Lung (tissue), 16 donors: Measurements from ENCODE around the gene B3GNT7. TPM values are rescaled to one million over a fixed set of nuclear protein-coding genes. Genes with fewer than 3 reads are reported as not detected.
A peak's percentile ranks its signal among the peaks of the same experiment; 100 is the strongest.

Source experiments
- ATAC-seq: fragments of 200-7000 bp; cut with Tn5 transposase; one replicate; pipeline ENCODE4 v1.9.1; 2020; ENCODE audit warnings: moderate number of reproducible peaks; ENCODE audit not compliant: insufficient read depth, low FRiP score
- DNase-seq, 3 donors: peaks; one replicate each; pipeline ENCODE4 v3.0.0-alpha.2; 2013 to 2017
- H3K27ac ChIP-seq, 2 donors: one replicate each; pipeline ENCODE4 v1.5.1; 2013; ENCODE audit warnings: mild to moderate bottlenecking in 2 of 2, moderate library complexity in 2 of 2, control low read depth in 1 of 2, inconsistent platforms in 1 of 2, low read depth in 1 of 2, low read length in 1 of 2
- H3K27me3 ChIP-seq, 3 donors: one replicate each; pipeline ENCODE4 v1.5.1; 2013; ENCODE audit warnings: low read length in 2 of 3; ENCODE audit not compliant: control insufficient read depth in 3 of 3, insufficient read depth in 3 of 3
- H3K36me3 ChIP-seq, 4 donors: one replicate each; pipeline ENCODE4 v1.5.1; 2013; ENCODE audit warnings: low read length in 4 of 4, mild to moderate bottlenecking in 1 of 4, moderate library complexity in 1 of 4; ENCODE audit not compliant: control insufficient read depth in 4 of 4, insufficient read depth in 4 of 4
- H3K4me1 ChIP-seq, 5 donors: one replicate each; pipeline ENCODE4 v1.5.1; 2013; ENCODE audit warnings: low read length in 5 of 5, mild to moderate bottlenecking in 2 of 5, moderate library complexity in 1 of 5; ENCODE audit not compliant: control insufficient read depth in 5 of 5, insufficient read depth in 5 of 5
- H3K4me3 ChIP-seq: one replicate; pipeline ENCODE4 v1.5.1; 2013; ENCODE audit warnings: mild to moderate bottlenecking, control low read depth, moderate library complexity
- H3K9ac ChIP-seq, 2 donors: one replicate each; pipeline ENCODE4 v1.5.1; 2013; ENCODE audit warnings: low read length in 2 of 2, control low read depth in 1 of 2; ENCODE audit not compliant: insufficient read depth in 1 of 2
- H3K9me3 ChIP-seq, 4 donors: one replicate each; pipeline ENCODE4 v1.5.1; 2013; ENCODE audit warnings: low read length in 3 of 4, mild to moderate bottlenecking in 1 of 4, moderate library complexity in 1 of 4; ENCODE audit not compliant: control insufficient read depth in 4 of 4, insufficient read depth in 3 of 4
- WGBS, 2 donors: extraction: QIAGEN DNeasy Blood & Tissue Kit; methylation state at CpG; one replicate each; pipeline ENCODE4 v1.1.7; 2013; 5-methylcytosine and 5-hydroxymethylcytosine counted together
- long read RNA-seq, 5 donors: transcript quantifications; one replicate each; lab custom pipeline, GENCODE V29; 2026
- polyA plus RNA-seq, 2 donors: library from polyadenylated mRNA; stranded (reverse); fragments of 200-250 nt; gene quantifications; one replicate each; pipeline ENCODE4 v1.2.1, GENCODE V29; 2013
- total RNA-seq, 2 donors: library from RNA; depleted of rRNA in 1 of 2; stranded (reverse); fragments of >200 nt in 1 of 2; gene quantifications; one replicate each; pipeline ENCODE4 v1.2.1, GENCODE V29; 2014 to 2021
- TF ChIP-seq, protein P1 (sequence below): IDR thresholded peaks from 2 replicates; pipeline ENCODE4 v1.5.1; 2012; ENCODE audit warnings: mild to moderate bottlenecking; ENCODE audit errors: control extremely low read depth, extremely low read depth
- donor health status: control.
- donor health status: control.
- donor health status: Bipolar disorder and iron deficiency.
- donor health status: healthy.
- donor health status: DM: yes; HTN: yes; CAD: no.

B3GNT7 gene
- 10 to 100 TPM; 32.9 to 73.7 TPM for total RNA-seq
- 10 to 100 TPM; 18.9 to 22.2 TPM for polyA plus RNA-seq
- long read RNA-seq, donor 1, partial matches to known transcripts = 0 of 4 reads
- long read RNA-seq, donor 1, other reads (novel, unspliced or antisense) = 0 of 4 reads
- long read RNA-seq, donor 2, partial matches to known transcripts = 0 of 1 reads
- long read RNA-seq, donor 2, other reads (novel, unspliced or antisense) = 0 of 1 reads
- long read RNA-seq, donor 3, partial matches to known transcripts = 0 of 1 reads
- long read RNA-seq, donor 3, other reads (novel, unspliced or antisense) = 0 of 1 reads
- long read RNA-seq, donor 4, partial matches to known transcripts = 0 of 1 reads
- long read RNA-seq, donor 4, other reads (novel, unspliced or antisense) = 0 of 1 reads
- long read RNA-seq, donor 5, partial matches to known transcripts = 0 of 3 reads
- long read RNA-seq, donor 5, other reads (novel, unspliced or antisense) = 0 of 3 reads

GRCh38 chr2:231395188-231396057 is at the start of gene B3GNT7:
Gene B3GNT7, plus strand, starts transcription at chr2:231395710. Its CDS starts 94 bp downstream, at chr2:231395804.
- H3K9ac ChIP-seq = no peak within 1 kb of the TSS
- H3K36me3 ChIP-seq = peaks cover 0 to 13% (median 0%) of the 10 kb centered on the region in 4 donors
- 5% methylated on average over 50 to 95 of the region's 95 CpGs for WGBS, 2 donors
- H3K4me1 ChIP-seq = peaks cover 0 to 24% (median 19%) of the 10 kb centered on the region in 5 donors
- peak within 1 kb of the TSS; percentile 51 for H3K4me3 ChIP-seq
- DNase-seq = peak in 1 of 3 donors; percentile 18
- H3K27me3 ChIP-seq = peaks cover 0 to 10% (median 8%) of the 10 kb centered on the region in 3 donors
- TF ChIP-seq, protein P1, sequence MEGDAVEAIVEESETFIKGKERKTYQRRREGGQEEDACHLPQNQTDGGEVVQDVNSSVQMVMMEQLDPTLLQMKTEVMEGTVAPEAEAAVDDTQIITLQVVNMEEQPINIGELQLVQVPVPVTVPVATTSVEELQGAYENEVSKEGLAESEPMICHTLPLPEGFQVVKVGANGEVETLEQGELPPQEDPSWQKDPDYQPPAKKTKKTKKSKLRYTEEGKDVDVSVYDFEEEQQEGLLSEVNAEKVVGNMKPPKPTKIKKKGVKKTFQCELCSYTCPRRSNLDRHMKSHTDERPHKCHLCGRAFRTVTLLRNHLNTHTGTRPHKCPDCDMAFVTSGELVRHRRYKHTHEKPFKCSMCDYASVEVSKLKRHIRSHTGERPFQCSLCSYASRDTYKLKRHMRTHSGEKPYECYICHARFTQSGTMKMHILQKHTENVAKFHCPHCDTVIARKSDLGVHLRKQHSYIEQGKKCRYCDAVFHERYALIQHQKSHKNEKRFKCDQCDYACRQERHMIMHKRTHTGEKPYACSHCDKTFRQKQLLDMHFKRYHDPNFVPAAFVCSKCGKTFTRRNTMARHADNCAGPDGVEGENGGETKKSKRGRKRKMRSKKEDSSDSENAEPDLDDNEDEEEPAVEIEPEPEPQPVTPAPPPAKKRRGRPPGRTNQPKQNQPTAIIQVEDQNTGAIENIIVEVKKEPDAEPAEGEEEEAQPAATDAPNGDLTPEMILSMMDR = no peak
- peak; percentile 37 for ATAC-seq
- H3K27ac ChIP-seq = peak within 1 kb of the TSS in 1 of 2 donors; percentile 82
- H3K9me3 ChIP-seq = peaks cover 0 to 2% (median 0%) of the 10 kb centered on the region in 4 donors

DNA sequence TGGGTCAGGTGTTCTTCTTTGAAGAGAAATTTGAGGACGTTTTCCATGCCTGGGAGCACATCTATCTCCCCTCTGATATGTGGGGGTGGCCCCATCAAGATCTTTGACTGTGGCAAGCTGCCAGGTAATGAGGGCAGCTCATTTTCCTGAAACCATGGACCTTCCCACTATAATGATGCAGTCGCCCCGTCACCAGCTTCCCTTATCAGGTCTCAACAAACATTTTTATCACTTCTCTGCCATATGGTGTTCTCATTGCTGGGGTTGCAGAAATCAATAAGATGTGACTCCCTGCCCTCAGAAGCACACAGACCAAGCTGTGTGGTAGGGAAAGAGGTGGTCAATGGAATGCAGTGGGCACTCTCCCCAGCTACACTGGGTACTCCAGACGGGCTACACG is 48.4 kb upstream of the B3GNT7 start:
- Histone ChIP-seq H3K9me3 (no peaks in the 10 kb centered on the region), H3K4me3 (no peak overlapping the region), H3K9ac (no peak overlapping the region), H3K36me3 (peaks cover 0 to 2% (median 0%) of the 10 kb centered on the region in 4 donors), H3K4me1 (peaks cover 0 to 3% (median 0%) of the 10 kb centered on the region in 5 donors), H3K27ac (no peak overlapping the region), H3K27me3 (no peaks in the 10 kb centered on the region)
- ATAC-seq (no peak), DNase-seq (no peak)
- TF ChIP-seq, protein P1 = no peak
- 79 to 86% methylated on average over 5 of the region's 5 CpGs for WGBS, 2 donors

DNA sequence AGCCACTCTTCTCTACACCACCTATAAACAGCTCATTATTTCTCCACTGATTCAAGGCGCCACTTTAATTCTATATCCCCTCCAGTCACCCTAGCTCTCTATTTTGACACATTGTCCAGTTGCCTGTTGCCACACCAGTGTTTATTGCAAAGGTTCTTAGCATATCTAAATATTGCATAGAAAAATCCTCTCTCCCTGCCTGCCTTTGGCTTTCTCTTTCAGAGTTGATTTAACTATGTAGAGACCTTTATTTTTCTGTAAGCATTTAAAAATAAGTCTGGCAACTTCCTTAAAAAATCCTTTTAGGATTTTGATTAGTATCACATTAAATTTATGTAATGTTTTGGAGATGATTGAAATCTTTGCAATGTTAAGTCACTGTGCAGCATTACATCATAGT is 47.9 kb upstream of the B3GNT7 start:
- Histone ChIP-seq H3K4me1 (peaks cover 0 to 3% (median 0%) of the 10 kb centered on the region in 5 donors), H3K27me3 (no peaks in the 10 kb centered on the region), H3K4me3 (no peak overlapping the region), H3K9ac (no peak overlapping the region), H3K9me3 (no peaks in the 10 kb centered on the region), H3K27ac (no peak overlapping the region), H3K36me3 (peaks cover 0 to 2% (median 0%) of the 10 kb centered on the region in 4 donors)
- ATAC-seq (no peak), DNase-seq (no peak)
- TF ChIP-seq, protein P1 = no peak
- 52 to 85% methylated on average over 1 of the region's 1 CpG for WGBS, 2 donors
